GM23248 (cell line): ENCODE data around the gene CUL4B. TPM values are rescaled to one million over a fixed set of nuclear protein-coding genes. Genes with fewer than 3 reads are reported as not detected.

Source experiments
- DNase-seq: peaks from one replicate; pipeline ENCODE4 v3.0.0-alpha.2; 2015
- H2AFZ ChIP-seq: fragments of 200-600 bp; sonication (generic); 2 replicates; pipeline ENCODE4 v1.6.1; 2016; ENCODE audit warnings: antibody characterized with exemption
- H3F3A ChIP-seq: fragments of 200-600 bp; sonication (generic); 2 replicates; pipeline ENCODE4 v1.6.1; 2016; ENCODE audit warnings: mild to moderate bottlenecking, antibody characterized with exemption, mixed run types; ENCODE audit not compliant: insufficient read depth
- H3K27ac ChIP-seq: fragments of 200-600 bp; sonication (generic); 2 replicates; pipeline ENCODE4 v1.5.1; 2016; ENCODE audit warnings: mild to moderate bottlenecking
- H3K27me3 ChIP-seq: fragments of 200-600 bp; sonication (generic); replicated peaks from 2 replicates; pipeline ENCODE4 v1.6.1; 2016; ENCODE audit warnings: mild to moderate bottlenecking; ENCODE audit not compliant: insufficient read depth
- H3K36me3 ChIP-seq: fragments of 200-600 bp; sonication (generic); 2 replicates; pipeline ENCODE4 v1.6.1; 2016; ENCODE audit warnings: low read depth, mild to moderate bottlenecking
- H3K4me1 ChIP-seq: fragments of 200-600 bp; sonication (generic); 2 replicates; pipeline ENCODE4 v1.6.1; 2016; ENCODE audit warnings: mild to moderate bottlenecking; ENCODE audit not compliant: insufficient read depth
- H3K4me2 ChIP-seq: fragments of 200-600 bp; sonication (generic); one replicate; pipeline ENCODE4 v1.6.1; 2016; ENCODE audit warnings: mild to moderate bottlenecking; ENCODE audit not compliant: unreplicated experiment
- H3K4me3 ChIP-seq: fragments of 200-600 bp; sonication (generic); 2 replicates; pipeline ENCODE4 v1.5.1; 2016; ENCODE audit warnings: mild to moderate bottlenecking
- H3K79me2 ChIP-seq: fragments of 200-600 bp; sonication (generic); 2 replicates; pipeline ENCODE4 v1.6.1; 2016; ENCODE audit warnings: mild to moderate bottlenecking; ENCODE audit not compliant: insufficient read depth
- H3K9ac ChIP-seq: fragments of 200-600 bp; sonication (generic); 2 replicates; pipeline ENCODE4 v1.6.1; 2016; ENCODE audit warnings: mild to moderate bottlenecking
- H3K9me2 ChIP-seq: fragments of 200-600 bp; sonication (generic); 2 replicates; pipeline ENCODE4 v1.6.1; 2016; ENCODE audit warnings: mixed run types, mild to moderate bottlenecking, moderate library complexity; ENCODE audit not compliant: insufficient read depth
- H3K9me3 ChIP-seq: fragments of 200-600 bp; sonication (generic); one replicate; pipeline ENCODE4 v1.6.1; 2017; ENCODE audit warnings: low read depth
- H4K20me1 ChIP-seq: fragments of 200-600 bp; sonication (generic); 2 replicates; pipeline ENCODE4 v1.6.0; 2016; ENCODE audit not compliant: insufficient read depth
- EZH2 ChIP-seq: fragments of 200-600 bp; sonication (generic); IDR thresholded peaks from 2 replicates; pipeline ENCODE4 v1.6.1; 2018; ENCODE audit warnings: antibody characterized with exemption, mild to moderate bottlenecking; ENCODE audit not compliant: insufficient read depth, poor library complexity, severe bottlenecking
- EZH2phosphoT487 ChIP-seq: fragments of 200-600 bp; sonication (generic); IDR thresholded peaks from 2 replicates; pipeline ENCODE4 v1.6.1; 2018; ENCODE audit warnings: antibody characterized with exemption, moderate library complexity, mild to moderate bottlenecking, low read depth; ENCODE audit not compliant: insufficient read depth
- WGBS, 2 experiments: methylation state at CpG; one replicate each; pipeline ENCODE4 v1.1.6; 2015 to 2017; ENCODE audit warnings: low lambda C conversion rate in 2 of 2, low coverage in 1 of 2; ENCODE audit errors: missing lambda C conversion rate in 2 of 2; 5-methylcytosine and 5-hydroxymethylcytosine counted together
- in situ Hi-C: fragments of 300-500 bp; cut with MboI; formaldehyde crosslinking; loops from 2 replicates; pipeline ENCODE4 v1.15.0; 2020
- polyA plus RNA-seq: library from polyadenylated mRNA; unstranded; fragments of >200 nt; fragmentation: Nextera tagmentation; extraction: Ambion mirVana; gene quantifications from 2 replicates; pipeline ENCODE4 v1.2.1, GENCODE V29; 2016
- total RNA-seq: library from RNA; depleted of rRNA; stranded (reverse); fragments of >200 nt; shearing (Covaris generic); gene quantifications from 2 replicates; pipeline ENCODE4 v1.2.3, GENCODE V29; 2014

The CUL4B gene
- total and polyA plus RNA-seq, 2 experiments from 2014 or later, result 158 TPM

DNA sequence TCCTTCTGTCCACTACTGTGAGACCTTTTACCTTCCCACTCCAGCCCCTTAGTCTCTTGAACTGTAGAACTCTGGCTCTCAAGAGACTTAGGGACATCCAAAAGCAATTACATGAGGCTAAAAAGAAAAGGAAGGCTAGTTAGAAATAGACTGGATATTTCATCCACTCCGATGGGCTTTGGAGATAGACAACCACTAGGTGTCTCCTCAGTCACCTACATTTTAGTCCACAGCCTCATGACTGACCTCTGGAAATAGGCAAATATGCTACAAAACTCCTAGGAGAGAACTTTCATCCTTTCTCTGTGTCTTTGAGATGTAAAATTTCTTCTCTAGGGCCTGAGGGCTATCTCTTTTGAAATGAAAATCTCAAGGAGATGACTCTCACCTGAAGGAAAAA, 46.5 kb downstream of the CUL4B start:
- DNase-seq, result peak; percentile 31
- TF ChIP-seq EZH2phosphoT487 (no peak), EZH2 (no peak)

GRCh38 chrX:120512627-120513026, 48.1 kb downstream of the CUL4B start:
- in situ Hi-C loops, result no loop called here
- no peak overlapping the region for H3K4me3 ChIP-seq
- WGBS, 2 experiments, result 96 to 97% methylated on average over 2 of the region's 2 CpGs

More for the DNA sequence above, 46.5 kb downstream of the CUL4B start:
- H3K9me3 ChIP-seq, result no peaks in the 10 kb centered on the region
- H3K4me2 ChIP-seq, result no peak overlapping the region
- no peak overlapping the region for H3K27ac ChIP-seq
- H3K4me1 ChIP-seq, result peaks cover 12% of the 10 kb centered on the region
- H3K9me2 ChIP-seq, result no peaks in the 10 kb centered on the region
- peaks cover 4% of the 10 kb centered on the region for H3F3A ChIP-seq
- no peak overlapping the region for H3K9ac ChIP-seq
- no peak overlapping the region for H2AFZ ChIP-seq
- H3K79me2 ChIP-seq, result peaks cover 7% of the 10 kb centered on the region; the same call in 1 of the 2 replicates
- no peaks in the 10 kb centered on the region for H3K27me3 ChIP-seq
- WGBS, 2 experiments, result 100% methylated on average over 1 of the region's 1 CpG
- H4K20me1 ChIP-seq, result no peaks in the 10 kb centered on the region
- H3K4me3 ChIP-seq, result no peak overlapping the region
- in situ Hi-C loops, result no loop called here
- no peaks in the 10 kb centered on the region; the same call in 1 of the 2 replicates for H3K36me3 ChIP-seq

DNA sequence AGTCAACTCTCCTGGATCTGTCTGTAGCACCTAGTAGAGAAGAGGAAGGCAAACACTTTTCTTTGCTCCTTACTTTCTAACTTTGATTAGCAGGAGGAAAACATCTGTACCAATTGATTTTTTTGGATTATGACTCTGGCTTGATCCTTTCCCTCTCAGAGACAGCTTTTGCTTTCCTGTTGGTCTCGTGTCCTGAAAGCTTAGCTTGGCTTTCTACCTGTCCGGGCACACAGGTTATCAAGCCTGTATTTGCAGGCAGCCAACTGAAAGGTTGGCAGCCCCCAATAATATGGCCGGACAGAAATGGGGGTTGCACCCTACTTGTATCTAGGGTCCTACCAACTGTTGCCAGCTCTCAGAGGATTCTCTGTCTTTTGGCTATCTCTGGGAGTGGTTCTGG, 48.5 kb downstream of the CUL4B start:
- no peak overlapping the region for H3K4me3 ChIP-seq
- no peak overlapping the region for H3K9ac ChIP-seq
- H3K9me3 ChIP-seq, result no peaks in the 10 kb centered on the region
- H3K4me1 ChIP-seq, result no peaks in the 10 kb centered on the region
- H3K27me3 ChIP-seq, result no peaks in the 10 kb centered on the region
- no peak overlapping the region for H3K4me2 ChIP-seq
- in situ Hi-C loops, result no loop called here
- H3F3A ChIP-seq, result peaks cover 18% of the 10 kb centered on the region
- no peaks in the 10 kb centered on the region; the same call in 1 of the 2 replicates for H3K36me3 ChIP-seq
- H3K79me2 ChIP-seq, result no peaks in the 10 kb centered on the region; the same call in 1 of the 2 replicates
- H3K27ac ChIP-seq, result no peak overlapping the region
- no peaks in the 10 kb centered on the region for H3K9me2 ChIP-seq
- no peak for DNase-seq
- H2AFZ ChIP-seq, result no peak overlapping the region
- H4K20me1 ChIP-seq, result no peaks in the 10 kb centered on the region
- TF ChIP-seq EZH2 (no peak), EZH2phosphoT487 (no peak)
- 96 to 97% methylated on average over 3 of the region's 3 CpGs for WGBS, 2 experiments

More at GRCh38 chrX:120512627-120513026, 48.1 kb downstream of the CUL4B start:
- Histone ChIP-seq H3K36me3 (no peaks in the 10 kb centered on the region; the same call in 1 of the 2 replicates), H3K9me3 (no peaks in the 10 kb centered on the region), H3K27ac (no peak overlapping the region), H3K27me3 (no peaks in the 10 kb centered on the region), H3K9ac (no peak overlapping the region), H2AFZ (no peak overlapping the region), H3F3A (peaks cover 14% of the 10 kb centered on the region), H3K4me1 (peaks cover 1% of the 10 kb centered on the region), H3K4me2 (no peak overlapping the region), H4K20me1 (no peaks in the 10 kb centered on the region), H3K79me2 (no peaks in the 10 kb centered on the region; the same call in 1 of the 2 replicates), H3K9me2 (no peaks in the 10 kb centered on the region)
- TF ChIP-seq EZH2phosphoT487 (no peak), EZH2 (no peak)
- no peak for DNase-seq

DNA sequence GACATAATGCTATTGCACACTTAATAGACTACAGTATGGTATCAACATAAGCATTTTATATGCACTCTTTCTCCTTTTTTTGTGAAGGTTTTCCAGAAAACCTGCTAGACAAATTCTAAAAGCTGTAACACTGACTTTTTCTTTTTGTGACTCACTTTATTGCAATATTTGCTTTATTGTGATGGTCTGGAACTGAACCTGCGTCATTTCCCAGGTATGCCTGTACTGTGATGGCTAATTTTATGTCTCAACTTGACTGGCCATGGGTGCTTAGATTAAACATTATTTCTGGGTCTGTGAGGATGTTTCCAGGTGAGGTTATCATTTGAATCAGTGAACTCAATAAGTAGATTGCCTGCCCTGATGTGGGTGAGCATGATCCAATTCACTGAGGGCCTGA, 56.2 kb downstream of the CUL4B start:
- Histone ChIP-seq H2AFZ (no peak overlapping the region), H3K4me3 (no peak overlapping the region), H3K9ac (no peak overlapping the region), H3K4me1 (no peaks in the 10 kb centered on the region), H3K79me2 (no peaks in the 10 kb centered on the region), H3F3A (peaks cover 18% of the 10 kb centered on the region), H3K27ac (peak overlapping the region; percentile 15; the same call in 1 of the 2 replicates), H4K20me1 (no peaks in the 10 kb centered on the region), H3K9me3 (no peaks in the 10 kb centered on the region), H3K36me3 (no peaks in the 10 kb centered on the region), H3K27me3 (no peaks in the 10 kb centered on the region), H3K9me2 (no peaks in the 10 kb centered on the region), H3K4me2 (no peak overlapping the region)
- in situ Hi-C loops, result no loop called here
- TF ChIP-seq EZH2phosphoT487 (no peak), EZH2 (no peak)
- WGBS, 2 experiments, result 91 to 94% methylated on average over 1 of the region's 1 CpG
- DNase-seq, result no peak
